ENCODE measurements around the gene ST7L.
"Not testable (repeated sequence)": the region's sequence is repeated elsewhere in the genome, so short reads cannot be mapped to it uniquely, and the experiment has no call there.

Gene ST7L

GRCh38 chr1:112643080-112643479, 24.1 kb upstream of the ST7L start:
- CTCF ChIA-PET = interaction anchor here (0.7 to 1.1 kb wide), 3 partner anchors 10 to 252 kb away, joined by 3 read pairs; no protein-coding TSS in a partner anchor
- no peak for TF ChIP-seq CTCF (IDR thresholded peaks at IDR 0.05; ENCODE audit: insufficient read depth, low read length, missing control alignments)
- no peak for DNase-seq (ENCODE audit: low read depth, low spot score)
- POLR2A ChIA-PET = no interaction called here
- H3K4me3 ChIP-seq (ENCODE audit: low read depth, low read length) = no peak overlapping the region

- CTCF ChIA-PET; POLR2A ChIA-PET; DNase-seq (ENCODE audit: low read depth, low spot score); H3K4me3 ChIP-seq (ENCODE audit: low read depth, low read length): not testable (repeated sequence)
Observed at GRCh38 chr1:112640437-112640836, 21.5 kb upstream of the ST7L start.

- CTCF ChIA-PET = interaction anchor here (1.5 to 2.6 kb wide), 4 partner anchors 13 to 247 kb away, joined by 4 to 10 read pairs (median 5); no protein-coding TSS in a partner anchor
- no peak overlapping the region for H3K4me3 ChIP-seq (ENCODE audit: low read depth, low read length)
- no peak for TF ChIP-seq CTCF (IDR thresholded peaks at IDR 0.05; ENCODE audit: insufficient read depth, low read length, missing control alignments)
- POLR2A ChIA-PET = no interaction called here
- DNase-seq (ENCODE audit: low read depth, low spot score) = no peak
Observed at GRCh38 chr1:112638110-112638428, 19.1 kb upstream of the ST7L start.

- DNase-seq (ENCODE audit: low read depth, low spot score) = no peak
- POLR2A ChIA-PET = interaction anchor here (0.5 kb wide), 1 partner anchor 444 kb away, joined by 3 read pairs; no protein-coding TSS in a partner anchor
- CTCF ChIA-PET = interaction anchor here (0.5 to 2.6 kb wide), 8 partner anchors 10 to 247 kb away, joined by 3 to 10 read pairs (median 4); partner anchors contain the start of gene MOV10
- TF ChIP-seq CTCF (IDR thresholded peaks at IDR 0.05; ENCODE audit: insufficient read depth, low read length, missing control alignments) = no peak
- no peak overlapping the region for H3K4me3 ChIP-seq (ENCODE audit: low read depth, low read length)
Observed at GRCh38 chr1:112637254-112638109, 18.5 kb upstream of the ST7L start.

GRCh38 chr1:112636597-112637253, 17.8 kb upstream of the ST7L start:
- ChIA-PET CTCF (interaction anchor here (0.5 to 2.6 kb wide), 11 partner anchors 10 to 278 kb away, joined by 3 to 10 read pairs (median 4); partner anchors contain the start of gene MOV10), POLR2A (interaction anchor here (0.5 to 1.1 kb wide), 2 partner anchors 170 to 444 kb away, joined by 3 read pairs; no protein-coding TSS in a partner anchor)
- TF ChIP-seq CTCF (IDR thresholded peaks at IDR 0.05; ENCODE audit: insufficient read depth, low read length, missing control alignments) = no peak
- no peak for DNase-seq (ENCODE audit: low read depth, low spot score)
- H3K4me3 ChIP-seq (ENCODE audit: low read depth, low read length) = no peak overlapping the region

- TF ChIP-seq CTCF (IDR thresholded peaks at IDR 0.05; ENCODE audit: insufficient read depth, low read length, missing control alignments) = no peak
- CTCF ChIA-PET = interaction anchor here (0.8 to 2.6 kb wide), 8 partner anchors 14 to 278 kb away, joined by 3 to 10 read pairs (median 4); partner anchors contain the start of gene MOV10
- POLR2A ChIA-PET = interaction anchor here (1.1 kb wide), 1 partner anchor 170 kb away, joined by 3 read pairs; no protein-coding TSS in a partner anchor
Observed at GRCh38 chr1:112636056-112636455, 17.1 kb upstream of the ST7L start.

More at GRCh38 chr1:112636056-112636455, 17.1 kb upstream of the ST7L start:
- H3K4me3 ChIP-seq (ENCODE audit: low read depth, low read length) = no peak overlapping the region
- DNase-seq (ENCODE audit: low read depth, low spot score) = no peak
